IMR-90 (cell line): ENCODE data around the gene ETNK1. TPM values are rescaled to one million over a fixed set of nuclear protein-coding genes. Genes with fewer than 3 reads are reported as not detected.

Experiments used
- ATAC-seq: fragments of 200-7000 bp; cut with Tn5 transposase; 2 replicates; pipeline ENCODE4 v1.9.1; 2020; ENCODE audit warnings: low read depth, mild to moderate bottlenecking, moderate library complexity
- BruUV-seq: library from RNA; stranded (reverse); fragments of 400-500 nt; replicated peaks from 2 replicates; lab custom pipeline; 2021; lab: Mats Ljungman, UMichigan
- CTCF ChIA-PET: fragments of 300-600 bp; formaldehyde crosslinking; extraction: SDS; loops from one replicate; lab custom pipeline; 2021; ENCODE audit warnings: antibody characterized with exemption; lab: Yijun Ruan, JAX
- POLR2A ChIA-PET: fragments of 300-600 bp; sonication (Branson Sonifier 250); formaldehyde crosslinking; loops from one replicate; lab custom pipeline; 2022; ENCODE audit warnings: antibody characterized with exemption; ENCODE audit not compliant: unreplicated experiment; lab: Charles Lee
- DNase-seq: peaks from one replicate; pipeline ENCODE4 v3.0.0; 2013
- H2AFZ ChIP-seq: replicated peaks from 2 replicates; pipeline ENCODE3; 2013; ENCODE audit warnings: low read length, mild to moderate bottlenecking; ENCODE audit not compliant: poor library complexity
- H2AK5ac ChIP-seq: 2 replicates; pipeline ENCODE4 v1.6.1; 2013; ENCODE audit warnings: low read depth, low read length, inconsistent platforms
- H2AK9ac ChIP-seq: replicated peaks from 2 replicates; pipeline ENCODE3; 2013; ENCODE audit warnings: mild to moderate bottlenecking, low read depth, low read length, moderate library complexity; ENCODE audit not compliant: poor library complexity
- H2BK120ac ChIP-seq: 2 replicates; pipeline ENCODE4 v1.6.1; 2013; ENCODE audit warnings: low read depth, low read length, inconsistent platforms
- H2BK15ac ChIP-seq: 3 replicates; pipeline ENCODE4 v1.6.1; 2013; ENCODE audit warnings: low read depth, low read length, inconsistent platforms
- H2BK20ac ChIP-seq: 2 replicates; pipeline ENCODE4 v1.6.1; 2013; ENCODE audit warnings: low read depth, mild to moderate bottlenecking, inconsistent platforms, low read length, moderate library complexity
- H2BK5ac ChIP-seq: 2 replicates; pipeline ENCODE4 v1.6.1; 2013; ENCODE audit warnings: mild to moderate bottlenecking, low read depth, low read length, inconsistent platforms; ENCODE audit not compliant: poor library complexity, severe bottlenecking
- H3K14ac ChIP-seq: replicated peaks from 2 replicates; pipeline ENCODE4 v1.6.1; 2013; ENCODE audit warnings: low read depth, low read length, inconsistent platforms
- H3K18ac ChIP-seq: 2 replicates; pipeline ENCODE4 v1.6.1; 2013; ENCODE audit warnings: low read depth, low read length, control low read depth
- H3K23ac ChIP-seq: 2 replicates; pipeline ENCODE4 v1.6.1; 2013; ENCODE audit warnings: low read depth, low read length, inconsistent platforms
- H3K27ac ChIP-seq: 2 replicates; pipeline ENCODE4 v1.5.1; 2013; ENCODE audit warnings: mild to moderate bottlenecking, control low read depth, low read length; ENCODE audit not compliant: insufficient read depth
- H3K27me3 ChIP-seq: 2 replicates; pipeline ENCODE4 v1.6.1; 2013; ENCODE audit warnings: low read length; ENCODE audit not compliant: control insufficient read depth, insufficient read depth
- H3K36me3 ChIP-seq: 2 replicates; pipeline ENCODE4 v1.6.1; 2013; ENCODE audit warnings: low read length, mixed read lengths; ENCODE audit not compliant: control insufficient read depth, insufficient read depth
- H3K4ac ChIP-seq: 2 replicates; pipeline ENCODE4 v1.6.1; 2013; ENCODE audit warnings: low read depth, low read length, inconsistent platforms
- H3K4me1 ChIP-seq: 2 replicates; pipeline ENCODE4 v1.6.1; 2013; ENCODE audit warnings: low read length, mixed read lengths; ENCODE audit not compliant: control insufficient read depth, insufficient read depth
- H3K4me2 ChIP-seq: 2 replicates; pipeline ENCODE4 v1.6.1; 2013; ENCODE audit warnings: low read depth, mild to moderate bottlenecking, control low read depth, low read length, moderate library complexity
- H3K4me3 ChIP-seq: 2 replicates; pipeline ENCODE4 v1.5.1; 2013; ENCODE audit warnings: low read depth, mild to moderate bottlenecking, control low read depth, low read length, moderate library complexity; ENCODE audit not compliant: insufficient read depth
- H3K56ac ChIP-seq: 2 replicates; pipeline ENCODE4 v1.6.1; 2013; ENCODE audit warnings: low read length, inconsistent platforms; ENCODE audit not compliant: insufficient read depth; ENCODE audit errors: extremely low read depth
- H3K79me1 ChIP-seq, 2 experiments: 2 replicates each; pipeline ENCODE4 v1.6.1; 2013; ENCODE audit warnings: low read length in 2 of 2, inconsistent platforms in 1 of 2, low read depth in 1 of 2
- H3K9ac ChIP-seq: 2 replicates; pipeline ENCODE4 v1.6.1; 2013; ENCODE audit warnings: low read depth, low read length, control low read depth
- H3K9me1 ChIP-seq: 2 replicates; pipeline ENCODE4 v1.6.1; 2013; ENCODE audit warnings: low read length, inconsistent platforms; ENCODE audit not compliant: insufficient read depth
- H3K9me3 ChIP-seq: 2 replicates; pipeline ENCODE4 v1.6.1; 2013; ENCODE audit warnings: low read length; ENCODE audit not compliant: control insufficient read depth, insufficient read depth
- H4K20me1 ChIP-seq: 2 replicates; pipeline ENCODE4 v1.6.1; 2013; ENCODE audit warnings: low read length, inconsistent platforms; ENCODE audit not compliant: insufficient read depth
- H4K5ac ChIP-seq: 2 replicates; pipeline ENCODE4 v1.6.1; 2013; ENCODE audit warnings: mild to moderate bottlenecking, low read depth, low read length, control low read depth
- H4K8ac ChIP-seq, 2 experiments: 2 replicates each; pipeline ENCODE4 v1.6.1; 2013; ENCODE audit warnings: low read depth in 2 of 2, low read length in 2 of 2, control low read depth in 1 of 2, inconsistent platforms in 1 of 2
- H4K91ac ChIP-seq: 2 replicates; pipeline ENCODE4 v1.6.1; 2013; ENCODE audit warnings: low read depth, low read length, inconsistent platforms; ENCODE audit not compliant: insufficient read depth
- BHLHE40 ChIP-seq: fragments of 150-350 bp; IDR thresholded peaks from 2 replicates; pipeline ENCODE4 v1.6.1; 2016; ENCODE audit warnings: mild to moderate bottlenecking, low read depth, low read length
- CEBPB ChIP-seq: IDR thresholded peaks from 2 replicates; pipeline ENCODE4 v1.6.1; 2012; ENCODE audit warnings: low read depth, low read length, improper control_type of control experiment
- CHD1 ChIP-seq: IDR thresholded peaks from 2 replicates; pipeline ENCODE4 v1.6.1; 2012; ENCODE audit warnings: low read depth, low read length, improper control_type of control experiment
- CTCF ChIP-seq: conservative IDR thresholded peaks from 2 replicates; pipeline ENCODE4 v1.5.1; 2012; ENCODE audit warnings: mild to moderate bottlenecking, low read depth, low read length, improper control_type of control experiment
- ELK1 ChIP-seq: fragments of 150-350 bp; IDR thresholded peaks from 2 replicates; pipeline ENCODE4 v1.6.1; 2016; ENCODE audit warnings: low read depth, mild to moderate bottlenecking, low read length, moderate library complexity, borderline replicate concordance
- FOS ChIP-seq: fragments of 150-350 bp; IDR thresholded peaks from 2 replicates; pipeline ENCODE4 v1.6.1; 2016; ENCODE audit warnings: low read depth, low read length
- MAFK ChIP-seq: IDR thresholded peaks from 2 replicates; pipeline ENCODE4 v1.6.1; 2012; ENCODE audit warnings: low read depth, low read length, improper control_type of control experiment
- MAZ ChIP-seq: IDR thresholded peaks from 2 replicates; pipeline ENCODE4 v1.6.1; 2012; ENCODE audit warnings: low read depth, mild to moderate bottlenecking, low read length, improper control_type of control experiment, moderate library complexity, borderline replicate concordance
- MXI1 ChIP-seq: IDR thresholded peaks from 2 replicates; pipeline ENCODE4 v1.6.1; 2012; ENCODE audit warnings: low read depth, mild to moderate bottlenecking, low read length, moderate library complexity, borderline replicate concordance
- NFE2L2 ChIP-seq: fragments of 150-350 bp; IDR thresholded peaks from 2 replicates; pipeline ENCODE4 v1.6.1; 2016; ENCODE audit warnings: low read depth, mild to moderate bottlenecking, low read length
- POLR2A ChIP-seq: IDR thresholded peaks from 2 replicates; pipeline ENCODE4 v1.6.1; 2012; ENCODE audit warnings: mild to moderate bottlenecking, low read depth, low read length
- RAD21 ChIP-seq: IDR thresholded peaks from 2 replicates; pipeline ENCODE4 v1.6.1; 2012; ENCODE audit warnings: low read length, improper control_type of control experiment
- RCOR1 ChIP-seq: IDR thresholded peaks from 2 replicates; pipeline ENCODE4 v1.6.1; 2012; ENCODE audit warnings: mild to moderate bottlenecking, low read length, improper control_type of control experiment; ENCODE audit not compliant: insufficient replicate concordance
- RFX5 ChIP-seq: IDR thresholded peaks from 2 replicates; pipeline ENCODE4 v1.8.0; 2012; ENCODE audit warnings: low read depth, mild to moderate bottlenecking, low read length, moderate library complexity
- SMC3 ChIP-seq: fragments of 150-350 bp; IDR thresholded peaks from 2 replicates; pipeline ENCODE4 v1.6.1; 2016; ENCODE audit warnings: low read depth, mild to moderate bottlenecking, antibody characterized with exemption, low read length, moderate library complexity
- WGBS, 2 experiments: methylation state at CpG; one replicate each; pipeline versions ENCODE4 v1.1.5 to v1.1.7; 2013; ENCODE audit warnings: missing lambda C conversion rate in 2 of 2; ENCODE audit not compliant: insufficient read length in 1 of 2; ENCODE audit errors: extremely low coverage in 2 of 2; 5-methylcytosine and 5-hydroxymethylcytosine counted together
- dilution Hi-C: fragments of 300-500 bp; cut with HindIII; formaldehyde crosslinking; loops from one replicate; pipeline ENCODE4 v1.14.3; 2018; ENCODE audit warnings: low sequenced_read_pairs; ENCODE audit not compliant: unreplicated experiment
- in situ Hi-C: fragments of 300-500 bp; cut with MboI; formaldehyde crosslinking; loops from 3 replicates; pipeline ENCODE4 v1.14.3; 2019; ENCODE audit warnings: low sequenced_read_pairs, inconsistent platforms, mixed read lengths
- intact Hi-C: fragments of 100-400 bp; cut with micrococcal nuclease; formaldehyde crosslinking; loops from 2 replicates; pipeline ENCODE4 v1.10.0; 2022
- polyA plus RNA-seq, 3 experiments: library from polyadenylated mRNA; depleted of rRNA; stranded (reverse); fragments of >200 nt; gene quantifications; 2 replicates each; pipeline ENCODE4 v1.2.3, GENCODE V29; 2012; ENCODE audit warnings: low replicate concordance in 1 of 3
- total RNA-seq: library from RNA; depleted of rRNA; stranded (reverse); fragments of >200 nt; gene quantifications from 2 replicates; pipeline ENCODE4 v1.2.3, GENCODE V29; 2012
- TF ChIP-seq, protein P1 (sequence below): fragments of 150-350 bp; IDR thresholded peaks from 2 replicates; pipeline ENCODE4 v1.6.1; 2017; ENCODE audit warnings: mild to moderate bottlenecking, antibody characterized with exemption, low read length, low read depth

The ETNK1 gene
- total and polyA plus RNA-seq, 2 of the 4 experiments (the other 2 are of a cell fraction): 12.8 to 33.3 TPM

DNA sequence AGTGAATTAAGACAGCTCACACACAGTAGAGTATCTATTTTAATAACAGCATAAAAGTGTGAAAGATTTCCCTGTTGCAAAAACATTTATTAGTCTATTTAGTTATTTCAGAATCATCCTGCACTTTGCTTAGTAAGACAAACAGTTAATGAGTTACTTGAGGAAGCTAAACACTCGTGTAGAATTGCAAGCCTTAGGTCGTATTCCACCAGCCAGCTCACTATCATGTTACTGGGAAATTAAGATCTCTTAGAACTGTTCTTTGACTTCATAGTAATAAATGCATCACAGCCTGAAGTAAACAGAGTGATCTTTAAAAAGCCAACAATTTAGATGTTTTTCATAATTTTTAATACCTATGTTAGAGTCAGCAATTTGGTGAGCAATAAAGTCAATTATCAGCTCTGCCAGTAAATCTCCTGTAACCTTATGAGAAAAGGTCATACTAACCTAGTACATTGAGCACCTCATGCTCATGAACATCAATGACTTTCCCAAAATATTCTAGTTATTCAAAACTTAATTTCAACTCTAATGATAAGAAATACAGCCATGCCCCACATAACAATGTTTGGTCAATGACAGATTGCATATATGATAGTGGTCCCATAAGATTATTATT lies 26.7 kb upstream of the ETNK1 start:
- in situ Hi-C loops (no loop called here), dilution Hi-C loops (no loop called here), intact Hi-C loops (no loop called here)
- no peak overlapping the region for H3K4ac ChIP-seq
- H3K9ac ChIP-seq: no peak overlapping the region
- H4K20me1 ChIP-seq: no peaks in the 10 kb centered on the region
- no peak overlapping the region for H4K5ac ChIP-seq
- no peak overlapping the region for H4K91ac ChIP-seq
- H2BK20ac ChIP-seq: no peak overlapping the region
- H2BK5ac ChIP-seq: no peak overlapping the region
- no peak overlapping the region for H3K4me2 ChIP-seq
- H3K56ac ChIP-seq: no peak overlapping the region
- no peak overlapping the region for H2BK15ac ChIP-seq
- no peak overlapping the region for H3K23ac ChIP-seq
- POLR2A ChIA-PET: interaction anchor here (0.6 kb wide), 1 partner anchor 33 kb away, joined by 5 read pairs; no protein-coding TSS in a partner anchor
- ATAC-seq (no peak), DNase-seq (no peak)
- no peaks in the 10 kb centered on the region for H3K4me1 ChIP-seq
- H3K79me1 ChIP-seq: no peaks in the 10 kb centered on the region
- no peak for TF ChIP-seq MAZ
- no peak for TF ChIP-seq CHD1
- TF ChIP-seq NFE2L2: no peak
- TF ChIP-seq, protein P1, sequence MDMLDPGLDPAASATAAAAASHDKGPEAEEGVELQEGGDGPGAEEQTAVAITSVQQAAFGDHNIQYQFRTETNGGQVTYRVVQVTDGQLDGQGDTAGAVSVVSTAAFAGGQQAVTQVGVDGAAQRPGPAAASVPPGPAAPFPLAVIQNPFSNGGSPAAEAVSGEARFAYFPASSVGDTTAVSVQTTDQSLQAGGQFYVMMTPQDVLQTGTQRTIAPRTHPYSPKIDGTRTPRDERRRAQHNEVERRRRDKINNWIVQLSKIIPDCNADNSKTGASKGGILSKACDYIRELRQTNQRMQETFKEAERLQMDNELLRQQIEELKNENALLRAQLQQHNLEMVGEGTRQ: no peak
- no peak for TF ChIP-seq RFX5
- no peak for TF ChIP-seq BHLHE40
- TF ChIP-seq CTCF: no peak
- no peak for TF ChIP-seq MAFK
- no peak for TF ChIP-seq ELK1
- TF ChIP-seq MXI1: no peak
- no peak for TF ChIP-seq POLR2A
- no peak for TF ChIP-seq SMC3
- TF ChIP-seq CEBPB: no peak
- no peak for TF ChIP-seq RAD21
- no peak for TF ChIP-seq FOS
- no peak for TF ChIP-seq RCOR1
- no peaks in the 10 kb centered on the region for H3K9me1 ChIP-seq
- no peak overlapping the region for H2AK5ac ChIP-seq
- WGBS, 2 experiments: no CpG with 5 or more reads among the region's 2 CpGs
- H3K36me3 ChIP-seq: no peaks in the 10 kb centered on the region
- H3K27me3 ChIP-seq: no peaks in the 10 kb centered on the region
- no peaks in the 10 kb centered on the region for H3K9me3 ChIP-seq
- no peak overlapping the region for H2BK120ac ChIP-seq
- no peak overlapping the region for H3K4me3 ChIP-seq
- no peak overlapping the region for H2AK9ac ChIP-seq
- no TSS peak for BruUV-seq
- no peak overlapping the region for H4K8ac ChIP-seq
- no peak overlapping the region for H2AFZ ChIP-seq
- H3K14ac ChIP-seq: no peak overlapping the region
- H3K18ac ChIP-seq: no peak overlapping the region
- CTCF ChIA-PET: interaction anchor here (0.5 kb wide), 1 partner anchor 8 kb away, joined by 3 read pairs; no protein-coding TSS in a partner anchor
- no peak overlapping the region for H3K27ac ChIP-seq
